Measurements from ENCODE around the gene TBPL1.

TBPL1 gene

DNA sequence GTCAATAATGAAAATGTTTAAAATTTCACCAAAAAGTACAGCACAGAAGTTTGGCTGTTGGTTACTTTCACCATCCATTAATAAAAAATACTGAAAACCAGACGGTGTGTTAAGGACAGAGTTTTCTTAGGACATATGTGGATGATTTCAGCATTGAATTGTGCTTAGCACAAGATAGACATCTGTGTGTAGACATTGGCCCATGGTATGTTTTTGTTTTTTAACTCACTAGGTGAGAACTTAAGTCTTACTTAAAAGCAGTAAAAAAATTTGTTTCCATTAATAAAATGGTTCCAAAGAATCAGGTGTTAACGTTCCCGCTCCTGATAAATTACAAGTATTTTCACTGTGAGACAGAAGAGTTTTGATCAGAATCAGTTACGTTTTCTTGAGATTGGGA, 4.2 kb downstream of the TBPL1 start:
- H3K9me3 ChIP-seq (replicated peaks; ENCODE audit: insufficient read depth, low read length), result no peaks in the 10 kb centered on the region
- H3K9me2 ChIP-seq (replicated peaks; ENCODE audit: insufficient read depth, low read length), result no peaks in the 10 kb centered on the region
- peaks cover 82% of the 10 kb centered on the region for H3K79me2 ChIP-seq (ENCODE audit: low read length)
- H3K36me3 ChIP-seq (replicated peaks; ENCODE audit: insufficient read depth, low read length), result no peaks in the 10 kb centered on the region
- H3F3A ChIP-seq (ENCODE audit: insufficient read depth, low read length), result peaks cover 5% of the 10 kb centered on the region; the same call in 1 of the 2 replicates
- H4K20me1 ChIP-seq (ENCODE audit: insufficient read depth, low read length), result no peaks in the 10 kb centered on the region
- DNase-seq, result no peak
- H3K4me1 ChIP-seq (ENCODE audit: low read length), result peaks cover 14% of the 10 kb centered on the region; the same call in 1 of the 2 replicates
- H3K27ac ChIP-seq (ENCODE audit: low read length), result no peak overlapping the region
- no peak overlapping the region for H2AFZ ChIP-seq (ENCODE audit: low read length)
- TF ChIP-seq, protein P1, sequence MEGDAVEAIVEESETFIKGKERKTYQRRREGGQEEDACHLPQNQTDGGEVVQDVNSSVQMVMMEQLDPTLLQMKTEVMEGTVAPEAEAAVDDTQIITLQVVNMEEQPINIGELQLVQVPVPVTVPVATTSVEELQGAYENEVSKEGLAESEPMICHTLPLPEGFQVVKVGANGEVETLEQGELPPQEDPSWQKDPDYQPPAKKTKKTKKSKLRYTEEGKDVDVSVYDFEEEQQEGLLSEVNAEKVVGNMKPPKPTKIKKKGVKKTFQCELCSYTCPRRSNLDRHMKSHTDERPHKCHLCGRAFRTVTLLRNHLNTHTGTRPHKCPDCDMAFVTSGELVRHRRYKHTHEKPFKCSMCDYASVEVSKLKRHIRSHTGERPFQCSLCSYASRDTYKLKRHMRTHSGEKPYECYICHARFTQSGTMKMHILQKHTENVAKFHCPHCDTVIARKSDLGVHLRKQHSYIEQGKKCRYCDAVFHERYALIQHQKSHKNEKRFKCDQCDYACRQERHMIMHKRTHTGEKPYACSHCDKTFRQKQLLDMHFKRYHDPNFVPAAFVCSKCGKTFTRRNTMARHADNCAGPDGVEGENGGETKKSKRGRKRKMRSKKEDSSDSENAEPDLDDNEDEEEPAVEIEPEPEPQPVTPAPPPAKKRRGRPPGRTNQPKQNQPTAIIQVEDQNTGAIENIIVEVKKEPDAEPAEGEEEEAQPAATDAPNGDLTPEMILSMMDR (IDR thresholded peaks at IDR 0.05; ENCODE audit: low read length), result no peak
- TF ChIP-seq EZH2phosphoT487 (IDR thresholded peaks at IDR 0.05; ENCODE audit: low read length) (no peak), EZH2 (optimal IDR thresholded peaks at IDR 0.05; ENCODE audit: low read depth, low read length) (no peak)
- no peak overlapping the region for H3K9ac ChIP-seq (ENCODE audit: low read length)
- no peak overlapping the region for H3K4me3 ChIP-seq (ENCODE audit: low read length)
- H3K4me2 ChIP-seq (ENCODE audit: low read depth, low read length), result no peak overlapping the region
- no peaks in the 10 kb centered on the region for H3K27me3 ChIP-seq (replicated peaks; ENCODE audit: insufficient read depth, low read length)

DNA sequence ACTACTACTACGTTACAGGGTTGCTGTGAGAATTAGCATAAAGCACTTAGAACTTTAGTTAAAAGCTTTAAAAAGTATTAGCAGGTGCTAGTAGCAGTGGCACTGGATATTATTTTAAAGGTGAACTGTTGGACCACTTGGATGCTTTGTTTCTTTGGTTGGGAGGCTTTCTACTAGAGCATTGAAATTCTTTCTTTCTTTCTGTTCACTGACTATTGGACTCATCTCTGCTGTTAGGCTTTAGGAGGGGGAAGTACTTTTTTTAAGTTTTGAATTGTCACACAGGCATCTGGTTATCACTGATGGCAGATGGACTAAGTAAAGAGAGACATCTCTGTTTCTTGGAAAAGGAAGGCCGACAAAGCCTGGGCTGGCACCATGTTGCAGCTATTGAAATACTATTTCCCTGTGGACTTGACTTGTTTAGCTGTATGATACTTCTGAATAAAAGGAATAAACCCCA, 4.8 kb downstream of the TBPL1 start:
- Histone ChIP-seq H3F3A (ENCODE audit: insufficient read depth, low read length) (no peaks in the 10 kb centered on the region), H3K4me1 (ENCODE audit: low read length) (peaks cover 14% of the 10 kb centered on the region; the same call in 1 of the 2 replicates), H3K9me3 (replicated peaks; ENCODE audit: insufficient read depth, low read length) (no peaks in the 10 kb centered on the region), H3K9me2 (replicated peaks; ENCODE audit: insufficient read depth, low read length) (no peaks in the 10 kb centered on the region), H3K4me2 (ENCODE audit: low read depth, low read length) (no peak overlapping the region), H2AFZ (ENCODE audit: low read length) (no peak overlapping the region), H3K79me2 (ENCODE audit: low read length) (peaks cover 88% of the 10 kb centered on the region), H3K9ac (ENCODE audit: low read length) (no peak overlapping the region), H4K20me1 (ENCODE audit: insufficient read depth, low read length) (no peaks in the 10 kb centered on the region), H3K36me3 (replicated peaks; ENCODE audit: insufficient read depth, low read length) (no peaks in the 10 kb centered on the region), H3K27me3 (replicated peaks; ENCODE audit: insufficient read depth, low read length) (no peaks in the 10 kb centered on the region), H3K27ac (ENCODE audit: low read length) (no peak overlapping the region), H3K4me3 (ENCODE audit: low read length) (no peak overlapping the region)
- DNase-seq, result no peak
- TF ChIP-seq, protein P1 (IDR thresholded peaks at IDR 0.05; ENCODE audit: low read length), result no peak
- TF ChIP-seq EZH2phosphoT487 (IDR thresholded peaks at IDR 0.05; ENCODE audit: low read length) (no peak), EZH2 (optimal IDR thresholded peaks at IDR 0.05; ENCODE audit: low read depth, low read length) (no peak)

DNA sequence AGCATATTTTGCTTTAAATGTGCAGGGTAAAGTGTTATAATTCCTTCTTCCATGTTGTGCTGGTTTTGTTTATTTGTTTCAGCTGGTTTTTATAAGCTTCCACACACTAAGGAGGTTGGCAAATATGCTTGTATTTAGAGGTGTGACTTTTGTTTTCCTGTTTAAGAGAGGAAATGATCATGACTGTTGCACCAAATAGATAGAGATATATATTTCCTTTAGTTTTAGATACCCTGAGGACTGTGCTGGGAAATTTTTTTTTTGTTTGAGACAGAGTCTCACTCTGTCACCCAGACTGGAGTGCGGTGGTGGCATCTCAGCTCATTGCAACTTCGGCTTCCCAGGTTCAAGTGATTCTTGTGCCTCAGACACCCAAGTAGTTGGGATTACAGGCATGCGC, 5.8 kb downstream of the TBPL1 start:
- Histone ChIP-seq H3K9me3 (replicated peaks; ENCODE audit: insufficient read depth, low read length) (no peaks in the 10 kb centered on the region), H3K27me3 (replicated peaks; ENCODE audit: insufficient read depth, low read length) (no peaks in the 10 kb centered on the region), H3K9me2 (replicated peaks; ENCODE audit: insufficient read depth, low read length) (no peaks in the 10 kb centered on the region), H3K36me3 (replicated peaks; ENCODE audit: insufficient read depth, low read length) (no peaks in the 10 kb centered on the region), H2AFZ (ENCODE audit: low read length) (no peak overlapping the region), H3K9ac (ENCODE audit: low read length) (no peak overlapping the region), H3K27ac (ENCODE audit: low read length) (no peak overlapping the region), H3K4me3 (ENCODE audit: low read length) (no peak overlapping the region), H3K4me1 (ENCODE audit: low read length) (peaks cover 14% of the 10 kb centered on the region; the same call in 1 of the 2 replicates), H4K20me1 (ENCODE audit: insufficient read depth, low read length) (no peaks in the 10 kb centered on the region), H3K4me2 (ENCODE audit: low read depth, low read length) (no peak overlapping the region), H3K79me2 (ENCODE audit: low read length) (peaks cover 89% of the 10 kb centered on the region), H3F3A (ENCODE audit: insufficient read depth, low read length) (no peaks in the 10 kb centered on the region)
- no peak for DNase-seq
- TF ChIP-seq EZH2 (optimal IDR thresholded peaks at IDR 0.05; ENCODE audit: low read depth, low read length) (no peak), EZH2phosphoT487 (IDR thresholded peaks at IDR 0.05; ENCODE audit: low read length) (no peak)

DNA sequence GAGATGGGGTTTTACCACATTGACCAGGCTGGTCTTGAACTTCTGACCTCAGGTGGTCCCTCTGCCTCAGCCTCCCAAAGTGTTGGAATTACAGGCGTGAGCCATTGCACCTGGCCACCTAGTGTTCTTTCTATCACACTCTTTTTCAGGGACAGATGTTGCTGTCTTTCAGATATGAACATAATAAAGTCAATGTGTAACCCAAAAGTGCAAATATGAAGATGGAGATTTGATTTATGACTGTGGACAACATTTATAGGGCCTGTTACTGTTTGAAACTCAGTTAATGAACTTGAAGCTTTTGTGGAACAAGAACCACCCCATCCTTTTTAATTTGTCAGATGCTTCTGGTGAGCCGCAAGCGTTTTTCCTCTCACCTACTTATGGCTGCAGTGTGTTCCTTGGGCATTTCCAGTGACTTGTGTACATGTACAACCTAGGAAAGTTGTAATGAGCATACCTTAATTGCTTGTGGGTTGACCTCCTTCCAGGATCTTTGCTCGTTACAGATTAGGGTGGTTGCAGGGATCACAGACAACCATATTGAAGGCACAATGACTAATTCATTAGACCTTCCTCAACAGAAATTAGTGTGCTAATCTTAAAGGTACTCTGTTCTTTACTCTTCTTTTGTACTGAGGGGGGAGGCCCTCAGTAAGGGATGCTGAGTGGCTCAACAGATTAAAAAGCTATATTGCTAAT, 6.8 kb downstream of the TBPL1 start:
- no peaks in the 10 kb centered on the region for H3K27me3 ChIP-seq (replicated peaks; ENCODE audit: insufficient read depth, low read length)
- H3K27ac ChIP-seq (ENCODE audit: low read length), result no peak overlapping the region
- H3K4me2 ChIP-seq (ENCODE audit: low read depth, low read length), result no peak overlapping the region
- no peaks in the 10 kb centered on the region for H3K36me3 ChIP-seq (replicated peaks; ENCODE audit: insufficient read depth, low read length)
- no peak for DNase-seq
- H3K9me3 ChIP-seq (replicated peaks; ENCODE audit: insufficient read depth, low read length), result no peaks in the 10 kb centered on the region
- H3K9ac ChIP-seq (ENCODE audit: low read length), result no peak overlapping the region
- TF ChIP-seq EZH2 (optimal IDR thresholded peaks at IDR 0.05; ENCODE audit: low read depth, low read length), result no peak
- no peak for TF ChIP-seq EZH2phosphoT487 (IDR thresholded peaks at IDR 0.05; ENCODE audit: low read length)
- TF ChIP-seq, protein P1 (IDR thresholded peaks at IDR 0.05; ENCODE audit: low read length), result no peak
- H3K9me2 ChIP-seq (replicated peaks; ENCODE audit: insufficient read depth, low read length), result no peaks in the 10 kb centered on the region
- no peaks in the 10 kb centered on the region for H4K20me1 ChIP-seq (ENCODE audit: insufficient read depth, low read length)
- H3K4me3 ChIP-seq (ENCODE audit: low read length), result no peak overlapping the region
- H3F3A ChIP-seq (ENCODE audit: insufficient read depth, low read length), result no peaks in the 10 kb centered on the region
- H3K79me2 ChIP-seq (ENCODE audit: low read length), result peaks cover 83% of the 10 kb centered on the region
- no peak overlapping the region for H2AFZ ChIP-seq (ENCODE audit: low read length)
- H3K4me1 ChIP-seq (ENCODE audit: low read length), result peaks cover 6% of the 10 kb centered on the region; the same call in 1 of the 2 replicates
